ENCODE data around the gene TOX3.

TOX3 gene

DNA sequence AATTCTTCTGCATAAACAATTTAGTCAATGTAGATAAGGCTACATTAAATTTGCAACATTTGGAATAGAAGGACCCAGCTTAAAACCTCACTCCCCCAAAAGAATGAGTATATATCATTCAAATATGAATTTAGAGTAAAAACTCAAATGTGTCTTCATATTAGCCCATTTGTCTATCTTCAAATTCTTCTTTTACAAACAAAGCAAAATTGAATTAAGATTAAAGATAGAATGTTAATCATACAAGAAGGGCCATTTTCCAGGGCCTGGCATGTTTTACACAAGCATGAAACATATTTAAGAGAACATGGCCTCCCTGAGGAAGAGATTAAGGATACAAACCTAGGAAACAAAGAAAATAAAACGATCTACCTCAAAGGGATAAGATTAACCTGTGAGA lies 8.4 kb downstream of the TOX3 start:
- DNase-seq (ENCODE audit: low spot score): peak; percentile 92

DNA sequence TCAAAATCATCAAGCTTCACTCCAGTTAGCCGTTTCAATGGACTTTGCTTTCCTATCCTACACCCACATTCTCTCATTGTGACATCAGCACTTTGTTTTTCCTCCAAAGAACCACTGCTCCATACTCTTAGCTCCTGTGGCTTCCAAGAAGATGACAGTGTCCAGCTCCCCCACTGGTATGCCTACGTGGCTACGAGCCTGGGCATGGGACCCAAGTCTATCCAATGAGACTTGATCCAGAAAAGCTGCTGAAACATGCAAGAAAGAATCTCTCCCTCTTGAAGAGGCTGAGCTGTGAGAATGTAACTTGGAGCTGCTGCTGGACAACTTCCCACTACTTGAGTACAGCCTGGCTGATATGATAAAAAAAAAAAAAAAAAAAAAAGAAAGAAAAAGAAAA lies 9.4 kb downstream of the TOX3 start:
- DNase-seq (ENCODE audit: low spot score): no peak

DNA sequence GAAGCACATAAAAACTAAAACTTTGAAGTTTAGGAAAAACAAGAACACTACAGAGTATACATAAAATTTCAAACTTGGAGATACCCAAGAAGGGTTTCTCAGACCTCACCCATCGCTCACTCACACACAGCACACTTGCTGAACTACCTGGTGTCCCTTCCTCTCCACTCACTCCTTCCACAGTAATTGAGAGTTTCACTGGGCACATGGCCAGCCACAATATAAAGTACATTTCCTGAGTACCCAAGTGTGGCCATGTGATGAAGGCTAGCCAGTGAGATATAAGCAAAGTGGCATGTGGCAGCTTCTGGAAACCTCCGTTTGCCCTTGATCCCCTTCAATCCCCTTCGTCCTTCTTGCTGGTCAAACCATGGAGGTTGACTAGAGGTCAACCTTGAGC lies 11.9 kb downstream of the TOX3 start:
- no peak for DNase-seq (ENCODE audit: low spot score)

- DNase-seq (ENCODE audit: low spot score): no peak
These were observed 13.6 kb downstream of the TOX3 start for GRCh38 chr16:52533296-52533695.

DNA sequence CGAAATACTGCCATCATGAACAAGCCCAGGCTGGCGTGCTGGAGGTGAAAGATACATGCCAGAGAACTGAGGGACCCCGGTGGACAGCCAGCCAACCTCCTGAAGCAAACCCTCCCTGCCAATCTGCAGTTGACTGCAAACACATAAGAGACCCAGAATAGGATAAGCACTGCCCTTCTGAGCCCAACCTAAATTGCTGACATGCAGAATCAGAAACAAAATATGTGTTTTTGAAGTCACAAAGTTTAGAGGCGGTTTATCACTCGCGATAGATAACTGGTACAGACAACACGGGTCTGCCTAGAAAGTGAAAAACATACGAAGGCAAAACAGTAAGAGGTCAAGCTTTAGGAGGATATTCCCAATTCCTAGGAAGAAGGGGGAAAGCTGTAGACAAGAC lies 14.6 kb downstream of the TOX3 start:
- DNase-seq (ENCODE audit: low spot score): no peak

GRCh38 chr16:52529226-52529625 lies 17.7 kb downstream of the TOX3 start:
- DNase-seq (ENCODE audit: low spot score): no peak

DNA sequence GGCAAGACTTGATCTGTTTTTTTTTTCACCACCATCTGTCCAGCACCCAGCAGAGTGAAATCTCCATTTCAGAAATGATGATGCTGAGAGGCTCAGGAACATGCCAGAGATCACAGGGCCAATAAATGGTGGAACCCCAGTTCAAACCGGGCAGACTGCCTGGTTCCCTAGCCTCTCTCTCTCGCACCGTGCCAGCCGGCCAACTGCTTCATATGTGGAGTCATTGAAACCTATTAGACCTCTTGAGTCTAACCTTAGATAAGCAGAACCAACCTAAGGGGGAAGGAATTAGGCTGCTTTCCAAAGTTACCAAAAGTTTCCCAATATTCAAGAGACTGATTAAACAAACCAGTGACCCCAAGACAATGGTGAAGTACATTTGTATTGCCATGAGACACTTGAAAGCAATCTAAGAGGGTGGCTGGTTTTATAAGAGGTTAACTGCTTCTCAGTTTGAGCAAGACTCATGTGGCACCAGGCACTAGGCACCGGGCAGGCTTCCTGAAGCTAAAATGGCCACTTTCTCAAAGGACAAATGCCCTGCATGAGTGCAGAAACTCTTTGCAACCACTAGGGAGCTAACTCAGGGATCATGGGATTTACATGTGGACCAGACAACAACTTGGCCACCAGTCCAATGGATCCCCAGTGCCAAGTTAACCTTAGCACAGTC lies 18.4 kb downstream of the TOX3 start:
- no peak for DNase-seq (ENCODE audit: low spot score)

DNA sequence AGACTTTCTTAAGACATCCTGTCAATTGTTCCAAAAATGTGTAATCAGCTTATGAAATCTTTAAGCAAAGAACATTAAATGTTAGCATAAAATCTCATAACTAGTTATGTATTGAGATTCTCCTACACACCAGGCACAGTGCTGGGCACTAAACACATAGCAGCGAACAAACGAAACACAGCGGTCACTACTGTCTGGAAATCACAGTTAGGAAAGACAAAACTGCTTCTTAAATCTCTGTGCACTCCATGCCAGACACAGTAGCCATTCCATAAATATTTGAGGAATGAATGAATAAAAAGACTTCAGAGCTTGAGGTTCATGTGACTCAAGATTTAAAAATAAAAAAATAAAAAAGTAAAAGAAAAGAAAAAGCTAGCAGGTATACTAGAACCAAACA lies 20.1 kb downstream of the TOX3 start:
- DNase-seq (ENCODE audit: low spot score): no peak

DNA sequence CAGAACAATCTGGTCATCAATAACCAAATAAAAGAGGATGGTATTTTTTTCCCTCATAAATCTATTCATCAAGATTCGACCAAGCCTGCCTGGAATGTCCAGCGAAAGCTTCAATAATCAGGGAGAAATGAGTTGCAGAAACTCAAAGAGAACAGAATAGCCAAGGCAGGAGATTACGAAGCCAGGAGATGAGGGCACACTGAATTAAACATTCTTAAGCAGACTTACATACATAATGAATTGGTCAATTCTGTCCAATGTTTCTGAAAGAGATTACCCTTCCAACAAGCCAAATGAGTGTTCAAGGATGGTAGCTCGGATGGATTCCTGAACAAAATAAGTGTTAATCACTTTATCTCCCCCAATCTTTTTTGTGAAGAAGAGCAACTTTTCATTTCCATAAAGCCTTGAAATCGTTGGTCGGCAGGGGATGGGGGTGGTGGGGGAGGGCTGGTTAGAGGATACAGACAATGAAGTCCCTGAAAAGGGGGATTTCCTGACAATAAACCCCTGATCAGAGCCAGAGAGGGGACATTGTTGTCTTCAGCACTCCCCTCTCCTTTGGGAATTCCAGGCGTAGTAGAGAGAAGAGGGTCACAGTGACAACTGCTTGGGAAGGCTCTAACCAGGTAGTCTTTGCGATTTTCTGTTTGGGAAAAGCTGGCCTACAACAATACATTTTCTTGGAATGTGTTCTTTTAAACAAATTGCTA lies 20.7 kb downstream of the TOX3 start:
- no peak for DNase-seq (ENCODE audit: low spot score)

GRCh38 chr16:52521570-52521969 lies 25.4 kb downstream of the TOX3 start:
- no peak for DNase-seq (ENCODE audit: low spot score)

DNA sequence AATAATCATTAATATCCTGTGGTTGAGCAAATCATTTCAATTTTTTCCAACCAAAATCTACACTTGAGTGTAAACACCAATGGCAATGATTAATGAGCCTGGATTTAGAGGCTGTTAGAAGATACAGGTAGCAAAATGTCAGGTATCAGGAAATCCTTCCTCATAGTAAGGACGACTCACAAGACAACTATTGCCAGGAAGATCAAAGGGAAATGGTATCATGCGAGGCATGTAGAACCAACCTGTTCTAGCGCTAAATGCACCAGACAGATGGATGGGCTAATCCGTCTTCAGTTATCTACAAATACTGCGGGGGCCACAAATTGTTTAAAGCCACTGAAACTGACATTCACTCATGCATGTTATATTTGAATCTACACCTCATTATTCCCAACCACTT lies 28.1 kb downstream of the TOX3 start:
- no peak for DNase-seq (ENCODE audit: low spot score)

- no peak for DNase-seq (ENCODE audit: low spot score)
These were observed 31.8 kb downstream of the TOX3 start for GRCh38 chr16:52515068-52515671.

DNA sequence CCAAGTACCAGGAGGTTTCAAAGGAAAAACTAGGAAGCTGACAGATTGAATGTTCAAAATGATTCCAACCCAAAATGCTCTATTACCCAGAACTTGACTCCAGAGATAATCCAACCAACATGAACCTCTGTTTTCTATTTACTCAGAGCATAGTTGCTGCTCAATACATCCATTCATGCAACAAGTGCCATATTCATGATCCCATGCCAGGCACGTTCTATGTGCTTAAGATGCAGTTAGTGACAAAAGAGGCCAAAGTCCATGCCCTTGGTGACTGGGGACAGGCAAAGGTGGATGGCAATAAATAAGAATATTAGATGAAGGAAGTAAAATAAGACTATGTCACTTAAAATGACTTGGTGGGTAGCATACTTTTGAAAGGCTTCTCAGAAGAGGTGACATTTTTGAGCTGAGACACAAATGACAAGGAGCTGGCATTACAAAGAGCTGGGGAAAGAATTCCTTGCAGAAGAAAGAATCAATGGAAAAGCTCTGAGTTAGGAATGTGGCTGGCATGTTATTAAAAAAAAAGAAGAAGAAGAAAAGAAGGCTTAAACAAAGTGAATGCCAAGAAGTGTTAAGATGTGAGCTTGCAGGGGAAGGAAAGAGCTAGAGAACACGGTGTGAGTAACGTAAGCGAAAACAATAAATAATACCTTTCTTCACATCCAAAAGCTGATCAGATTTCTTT lies 34.5 kb downstream of the TOX3 start:
- no peak for DNase-seq (ENCODE audit: low spot score)

DNA sequence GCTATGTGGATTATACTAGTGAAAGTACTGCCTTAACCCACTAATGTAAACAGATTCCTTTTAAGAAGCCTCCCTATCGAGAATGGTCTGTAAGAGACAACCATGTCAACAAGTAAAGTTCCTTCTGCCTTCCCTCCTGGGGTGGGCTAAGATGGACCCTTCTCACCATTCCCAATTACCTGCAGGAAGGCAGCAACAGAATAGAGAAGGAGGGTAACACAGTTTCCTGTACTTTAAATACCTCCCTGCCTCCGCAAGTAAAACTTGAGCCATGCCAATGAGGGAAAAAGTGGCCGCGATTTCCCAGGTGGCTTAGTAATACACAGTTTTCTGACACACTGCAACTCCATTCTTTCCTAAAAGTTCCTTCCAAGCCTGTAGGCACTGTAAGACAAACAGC lies 45.2 kb downstream of the TOX3 start:
- DNase-seq (ENCODE audit: low spot score): no peak

DNA sequence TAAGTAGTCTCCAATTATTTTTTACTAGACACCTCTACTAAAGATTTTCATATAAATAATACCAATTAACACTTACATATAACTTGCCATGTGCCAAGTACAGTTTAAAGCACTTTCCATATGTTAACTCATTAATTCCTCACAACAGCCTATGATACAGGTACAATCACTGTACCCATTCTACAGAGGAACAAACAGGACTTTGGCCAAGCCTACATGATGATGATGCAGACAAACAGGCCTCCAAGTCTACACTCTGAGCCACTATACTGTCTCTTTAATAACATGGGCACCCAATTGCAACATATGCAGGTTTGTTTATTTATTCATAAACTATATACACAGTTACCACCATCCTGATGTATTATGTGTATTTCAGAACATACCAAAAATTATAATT lies 46.0 kb downstream of the TOX3 start:
- DNase-seq (ENCODE audit: low spot score): no peak

DNA sequence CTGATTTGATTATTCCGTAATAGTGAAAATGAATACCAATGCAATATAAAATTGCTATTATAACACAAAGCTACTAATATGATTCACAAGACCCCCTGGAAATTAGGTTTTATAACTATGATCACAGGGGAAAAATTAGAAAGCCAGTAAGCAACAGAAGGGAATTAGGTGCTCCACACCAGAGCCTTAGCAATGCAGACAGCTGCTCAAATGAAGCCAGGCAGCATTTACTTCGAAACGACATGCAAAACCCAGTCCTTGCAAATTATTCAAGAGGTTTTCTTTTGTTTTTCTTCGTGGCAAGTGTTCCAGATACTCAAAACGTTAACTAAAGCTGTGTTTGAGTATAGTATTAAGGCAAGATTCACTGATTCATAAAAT lies 47.9 kb downstream of the TOX3 start:
- DNase-seq (ENCODE audit: low spot score): no peak

DNA sequence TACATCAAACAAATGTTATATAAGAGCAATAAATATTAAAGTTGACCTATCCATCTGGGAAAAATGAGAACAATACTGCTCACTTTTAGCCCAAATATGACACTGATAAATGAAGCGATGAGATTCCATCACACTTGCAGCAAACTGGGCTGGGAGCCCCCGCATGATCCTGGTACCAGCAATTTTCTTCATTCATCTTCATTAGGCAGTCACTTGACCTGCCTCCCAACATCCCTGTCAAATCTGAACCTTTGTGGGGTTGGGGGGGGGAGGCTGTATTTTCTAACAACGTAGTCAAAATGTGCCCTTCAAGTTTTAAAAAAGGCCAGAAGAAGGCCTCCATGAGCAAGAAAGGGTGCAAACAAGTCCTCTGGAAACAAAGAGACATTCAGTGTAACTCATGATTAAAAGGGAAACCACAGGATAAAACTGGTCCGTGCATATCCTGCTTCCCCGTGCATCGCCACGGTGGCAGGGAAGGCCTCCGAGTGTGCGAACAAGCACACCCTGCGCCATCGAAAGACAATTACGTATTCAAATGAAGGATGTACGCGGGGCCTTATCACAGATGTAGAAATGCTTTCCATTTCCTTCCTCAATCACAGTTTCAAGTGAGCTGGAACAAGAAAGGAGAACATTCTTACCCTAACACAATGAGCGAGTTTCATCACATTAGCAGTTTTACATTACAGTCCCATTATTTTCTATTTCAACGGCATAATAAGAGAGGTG lies 48.4 kb downstream of the TOX3 start:
- no peak for DNase-seq (ENCODE audit: low spot score)

- peak; percentile 57 for DNase-seq (ENCODE audit: low spot score)
These were observed 49.7 kb downstream of the TOX3 start for GRCh38 chr16:52497067-52497816.

- peak; percentile 59 for DNase-seq (ENCODE audit: low spot score)
These were observed 50.7 kb downstream of the TOX3 start for GRCh38 chr16:52496051-52496876.

DNA sequence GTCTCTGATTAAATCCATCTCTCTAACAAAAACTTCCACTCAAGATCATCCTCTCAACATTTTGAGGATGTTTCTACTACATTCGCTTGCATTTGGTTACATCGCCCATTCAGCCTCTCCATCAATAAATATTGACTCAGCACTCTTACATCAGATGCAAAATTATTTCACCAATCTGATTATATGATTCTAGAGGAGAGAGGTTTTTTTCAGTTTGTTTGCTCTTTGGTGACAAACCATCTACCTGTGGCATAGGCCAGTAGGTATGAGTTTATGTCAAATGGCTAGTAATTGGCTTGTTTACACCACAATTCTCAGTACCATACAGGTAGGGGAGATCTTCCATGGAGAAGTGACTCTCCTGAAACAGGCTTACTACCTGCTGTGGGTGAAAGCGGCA lies 52.3 kb downstream of the TOX3 start:
- no peak for DNase-seq (ENCODE audit: low spot score)

All from SK-N-DZ (cell line).